ENCODE measurements around the gene HYDIN. TPM values are rescaled to one million over a fixed set of nuclear protein-coding genes. Genes with fewer than 3 reads are reported as not detected.

HYDIN gene
- total and polyA plus RNA-seq, 2 experiments from 2014 or later, result 0.04 to 0.67 TPM

- no peak for DNase-seq (ENCODE audit: low spot score)
- no peaks in the 10 kb centered on the region for H4K20me1 ChIP-seq (ENCODE audit: insufficient read depth, poor library complexity, severe bottlenecking)
- TF ChIP-seq EZH2 (IDR thresholded peaks at IDR 0.05; ENCODE audit: borderline replicate concordance), result no peak
- TF ChIP-seq CTCF (IDR thresholded peaks at IDR 0.05; ENCODE audit: poor library complexity), result no peak
- no peak for TF ChIP-seq EZH2phosphoT487 (IDR thresholded peaks at IDR 0.05; ENCODE audit: low read depth, severe bottlenecking, unreplicated experiment)
- no peak overlapping the region for H3K4me3 ChIP-seq
- H3K4me1 ChIP-seq (ENCODE audit: insufficient read depth), result peaks cover 21% of the 10 kb centered on the region
- H3K79me2 ChIP-seq, result no peaks in the 10 kb centered on the region
- H3K36me3 ChIP-seq (replicated peaks; ENCODE audit: insufficient read depth, low read depth), result no peaks in the 10 kb centered on the region
- H3K27ac ChIP-seq, result no peak overlapping the region
- no peak overlapping the region for H2AFZ ChIP-seq
- 95% methylated on average over 8 of the region's 8 CpGs for WGBS (ENCODE audit: low lambda C conversion rate, missing lambda C conversion rate)
- no peaks in the 10 kb centered on the region for H3K9me3 ChIP-seq (ENCODE audit: low read depth)
- H3K4me2 ChIP-seq, result no peak overlapping the region
- no peaks in the 10 kb centered on the region for H3K27me3 ChIP-seq
- no peaks in the 10 kb centered on the region for H3K9me2 ChIP-seq (replicated peaks; ENCODE audit: insufficient read depth)
These were observed 465.0 kb downstream of the HYDIN start for GRCh38 chr16:70765491-70765890.

GRCh38 chr16:70764632-70765031, 465.9 kb downstream of the HYDIN start:
- TF ChIP-seq EZH2 (IDR thresholded peaks at IDR 0.05; ENCODE audit: borderline replicate concordance), result no peak
- TF ChIP-seq CTCF (IDR thresholded peaks at IDR 0.05; ENCODE audit: poor library complexity), result no peak
- no peak for TF ChIP-seq EZH2phosphoT487 (IDR thresholded peaks at IDR 0.05; ENCODE audit: low read depth, severe bottlenecking, unreplicated experiment)
- H3K4me1 ChIP-seq (ENCODE audit: insufficient read depth), result peaks cover 30% of the 10 kb centered on the region
- H3K27me3 ChIP-seq, result no peaks in the 10 kb centered on the region
- H4K20me1 ChIP-seq (ENCODE audit: insufficient read depth, poor library complexity, severe bottlenecking), result no peaks in the 10 kb centered on the region
- no peak overlapping the region for H3K27ac ChIP-seq
- H3K4me2 ChIP-seq, result no peak overlapping the region
- no peaks in the 10 kb centered on the region for H3K9me3 ChIP-seq (ENCODE audit: low read depth)
- H3K9me2 ChIP-seq (replicated peaks; ENCODE audit: insufficient read depth), result no peaks in the 10 kb centered on the region
- no peak overlapping the region for H3K4me3 ChIP-seq
- no peaks in the 10 kb centered on the region for H3K36me3 ChIP-seq (replicated peaks; ENCODE audit: insufficient read depth, low read depth)
- no peaks in the 10 kb centered on the region for H3K79me2 ChIP-seq
- DNase-seq (ENCODE audit: low spot score), result no peak
- 96% methylated on average over 10 of the region's 10 CpGs for WGBS (ENCODE audit: low lambda C conversion rate, missing lambda C conversion rate)
- no peak overlapping the region for H2AFZ ChIP-seq

GRCh38 chr16:70760221-70760620, 470.3 kb downstream of the HYDIN start:
- no peaks in the 10 kb centered on the region for H3K36me3 ChIP-seq (replicated peaks; ENCODE audit: insufficient read depth, low read depth)
- H3K27ac ChIP-seq, result peak overlapping the region; percentile 87
- H3K79me2 ChIP-seq, result no peaks in the 10 kb centered on the region
- no peak overlapping the region for H3K4me2 ChIP-seq
- DNase-seq (ENCODE audit: low spot score), result no peak
- H3K9me3 ChIP-seq (ENCODE audit: low read depth), result no peaks in the 10 kb centered on the region
- H3K4me1 ChIP-seq (ENCODE audit: insufficient read depth), result peaks cover 21% of the 10 kb centered on the region
- no peaks in the 10 kb centered on the region for H3K27me3 ChIP-seq
- 68% methylated on average over 3 of the region's 3 CpGs for WGBS (ENCODE audit: low lambda C conversion rate, missing lambda C conversion rate)
- TF ChIP-seq EZH2phosphoT487 (IDR thresholded peaks at IDR 0.05; ENCODE audit: low read depth, severe bottlenecking, unreplicated experiment), result no peak
- TF ChIP-seq CTCF (IDR thresholded peaks at IDR 0.05; ENCODE audit: poor library complexity), result no peak
- TF ChIP-seq EZH2 (IDR thresholded peaks at IDR 0.05; ENCODE audit: borderline replicate concordance), result no peak
- no peak overlapping the region for H3K4me3 ChIP-seq
- no peaks in the 10 kb centered on the region for H3K9me2 ChIP-seq (replicated peaks; ENCODE audit: insufficient read depth)
- H4K20me1 ChIP-seq (ENCODE audit: insufficient read depth, poor library complexity, severe bottlenecking), result no peaks in the 10 kb centered on the region
- H2AFZ ChIP-seq, result no peak overlapping the region

- no peaks in the 10 kb centered on the region for H3K79me2 ChIP-seq
- no peak overlapping the region for H3K4me2 ChIP-seq
- peak overlapping the region; percentile 87 for H3K27ac ChIP-seq
- H2AFZ ChIP-seq, result no peak overlapping the region
- peaks cover 21% of the 10 kb centered on the region for H3K4me1 ChIP-seq (ENCODE audit: insufficient read depth)
- no peaks in the 10 kb centered on the region for H3K9me3 ChIP-seq (ENCODE audit: low read depth)
- H3K36me3 ChIP-seq (replicated peaks; ENCODE audit: insufficient read depth, low read depth), result no peaks in the 10 kb centered on the region
- TF ChIP-seq CTCF (IDR thresholded peaks at IDR 0.05; ENCODE audit: poor library complexity), result no peak
- 90% methylated on average over 9 of the region's 9 CpGs for WGBS (ENCODE audit: low lambda C conversion rate, missing lambda C conversion rate)
- no peaks in the 10 kb centered on the region for H3K9me2 ChIP-seq (replicated peaks; ENCODE audit: insufficient read depth)
- H4K20me1 ChIP-seq (ENCODE audit: insufficient read depth, poor library complexity, severe bottlenecking), result no peaks in the 10 kb centered on the region
- DNase-seq (ENCODE audit: low spot score), result no peak
- H3K27me3 ChIP-seq, result no peaks in the 10 kb centered on the region
- no peak overlapping the region for H3K4me3 ChIP-seq
These were observed 470.9 kb downstream of the HYDIN start for GRCh38 chr16:70759666-70760065.
